Ammon's horn (tissue), 1 donor: ENCODE results near the gene PDE4D.

Source experiments
- DNase-seq: peaks from one replicate; pipeline ENCODE4 v3.0.0-alpha.2; 2016; ENCODE audit warnings: low spot score

The PDE4D gene

DNA sequence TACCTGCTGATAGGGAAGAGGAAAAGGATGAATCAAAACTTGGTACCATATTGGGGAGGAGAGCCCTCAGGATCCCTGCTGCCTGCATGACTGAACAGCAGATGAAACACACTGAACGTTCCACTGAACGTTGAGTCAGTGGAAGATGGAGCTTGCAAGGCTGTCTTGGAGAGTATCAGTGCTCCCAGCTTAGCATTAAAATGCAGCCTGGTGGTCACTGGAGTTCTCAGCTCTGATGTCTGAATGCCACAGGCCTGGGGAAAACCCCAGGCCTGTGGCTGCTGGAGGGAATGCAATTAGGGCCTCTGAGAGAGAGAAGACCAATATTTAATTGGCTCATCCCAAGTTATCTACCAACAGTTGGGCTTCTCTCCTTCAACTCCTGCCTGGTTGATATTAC is 54.5 kb downstream of the PDE4D start:
- no peak for DNase-seq

DNA sequence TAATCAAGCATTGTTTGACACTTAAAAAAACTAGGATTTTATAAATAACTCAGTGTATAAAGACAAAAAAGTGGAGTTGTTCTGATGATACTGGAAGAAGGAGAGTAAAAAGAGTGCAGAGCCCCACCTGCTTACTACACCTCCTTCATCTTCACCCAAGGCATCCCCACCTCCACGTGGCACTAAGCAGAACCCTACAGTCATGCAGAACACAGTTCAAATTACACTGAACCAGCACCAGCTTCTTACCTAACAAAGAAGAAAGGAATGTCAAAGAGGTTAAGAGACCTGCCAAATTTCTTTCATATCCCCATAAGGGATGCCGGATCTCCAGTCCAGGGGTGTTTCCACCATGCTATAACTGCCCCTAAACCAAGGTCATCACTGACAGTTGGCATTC is 55.5 kb downstream of the PDE4D start:
- DNase-seq = no peak

DNA sequence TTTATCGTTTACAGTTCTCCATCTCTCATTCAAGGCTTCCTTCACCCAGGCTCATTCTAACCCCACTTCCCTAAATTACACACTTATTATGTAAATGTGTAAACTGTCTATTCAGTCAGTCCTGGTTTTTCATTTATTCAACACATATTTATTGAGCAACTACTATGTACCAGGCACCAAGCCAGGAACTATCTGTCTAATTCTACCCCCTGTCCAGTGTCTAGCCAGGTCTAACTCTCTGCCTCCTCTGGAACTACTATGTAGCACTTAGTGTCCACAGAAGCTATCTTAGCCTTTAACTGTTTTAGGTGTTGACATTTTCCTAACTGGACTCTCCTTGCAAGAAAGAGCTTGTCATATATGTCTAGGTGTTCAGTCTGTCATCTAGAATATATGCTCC is 56.5 kb downstream of the PDE4D start:
- DNase-seq = no peak

DNA sequence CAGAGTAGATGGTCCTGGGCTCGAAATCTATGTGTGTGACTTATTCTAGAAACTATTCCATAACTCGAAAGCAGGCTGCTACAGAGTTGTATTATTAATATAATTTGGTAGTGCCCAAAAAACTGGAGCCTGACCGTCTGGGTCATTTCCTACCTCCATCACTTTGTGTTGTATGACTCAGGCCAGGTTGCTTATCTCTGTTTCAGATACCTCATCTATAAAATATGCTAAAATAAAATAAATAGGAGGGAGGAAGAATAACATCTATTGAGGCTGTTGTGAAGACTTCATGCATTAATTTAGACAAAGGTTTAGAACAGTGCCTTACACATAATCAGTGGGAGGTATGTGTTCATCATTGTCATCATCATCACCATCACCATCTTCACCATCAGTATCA is 57.7 kb downstream of the PDE4D start:
- no peak for DNase-seq

DNA sequence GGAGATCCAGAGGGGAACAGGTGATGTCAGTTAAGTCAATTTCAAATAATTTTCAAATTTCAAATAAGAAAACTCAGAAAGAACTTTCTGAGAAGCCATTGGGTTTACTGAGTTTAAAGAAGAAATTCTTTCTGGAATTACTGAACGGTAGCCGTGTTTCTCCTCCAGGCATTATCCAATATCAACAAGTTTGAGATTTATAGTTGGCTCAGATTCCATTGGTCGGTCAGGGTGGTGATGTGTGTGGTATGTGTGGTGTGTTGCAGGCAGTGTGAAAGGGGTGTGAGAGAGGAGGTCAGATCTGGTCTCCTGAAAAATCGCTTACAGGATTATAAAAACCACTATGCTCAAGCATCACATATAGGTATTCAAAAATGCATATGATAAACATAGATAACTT is 60.1 kb downstream of the PDE4D start:
- no peak for DNase-seq

DNA sequence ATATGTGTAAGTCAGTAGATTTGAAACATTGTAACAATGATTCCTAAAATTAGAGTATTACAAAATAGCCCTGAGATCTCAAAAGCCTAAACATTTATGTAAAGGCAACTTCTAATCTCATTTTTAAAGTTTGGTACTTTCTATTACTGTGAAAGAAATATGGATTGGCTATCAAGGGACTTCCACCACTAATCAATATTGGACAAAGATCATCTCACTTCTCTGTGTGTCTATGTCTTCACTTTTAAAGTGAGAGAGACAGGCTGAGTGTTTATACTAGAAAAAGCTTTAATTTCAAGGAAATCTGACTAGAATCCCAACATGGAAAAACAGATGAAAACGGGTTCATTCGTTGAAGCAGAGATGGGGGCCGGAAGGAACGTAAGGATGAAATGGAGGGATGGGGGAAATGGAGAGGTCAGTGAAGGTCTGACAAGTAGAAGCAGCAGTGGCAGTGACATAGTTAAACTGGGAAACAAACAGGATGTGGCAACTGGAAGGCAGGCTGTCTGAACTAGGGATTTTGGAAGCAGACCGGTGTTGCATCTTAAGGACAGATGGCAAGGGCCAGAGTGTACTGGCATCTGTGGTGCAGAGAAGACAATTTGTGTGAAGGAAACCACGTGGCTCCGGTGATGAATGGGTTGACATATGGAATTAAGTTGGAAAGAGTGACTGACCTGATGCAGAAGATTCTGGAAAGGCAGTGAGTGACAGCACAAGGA is 60.8 kb downstream of the PDE4D start:
- DNase-seq = no peak

DNA sequence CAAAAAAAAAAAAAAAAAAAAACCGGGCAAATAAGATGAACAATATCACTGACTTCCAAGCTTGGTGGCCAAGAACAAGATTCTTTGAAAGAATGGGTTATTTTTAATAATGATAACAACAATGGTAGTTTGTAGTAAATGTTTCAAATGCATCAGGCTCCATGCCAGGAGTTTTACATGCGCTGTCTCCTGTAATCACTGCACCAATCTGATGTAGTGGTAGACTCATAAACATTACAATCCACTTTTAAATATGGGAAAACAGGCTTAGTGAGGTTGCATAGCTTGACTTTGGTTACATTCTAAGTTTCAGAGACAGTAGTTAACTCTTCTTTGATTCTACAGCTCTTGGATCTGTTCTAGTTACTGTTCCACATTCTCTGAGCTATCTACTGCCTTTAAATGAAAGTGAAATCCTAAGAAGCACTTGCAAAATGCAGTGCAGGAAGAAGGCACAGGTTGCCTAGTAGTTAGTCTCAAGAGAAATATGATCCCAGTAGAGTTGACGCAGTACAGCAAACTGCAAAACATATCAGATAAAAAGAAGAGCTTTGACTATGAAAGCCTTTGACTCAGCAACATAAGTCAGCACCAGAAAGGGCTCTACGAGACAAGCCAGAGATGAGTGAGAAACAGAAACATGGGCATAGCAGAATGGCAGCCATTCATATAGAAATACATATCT is 62.1 kb downstream of the PDE4D start:
- DNase-seq = no peak

DNA sequence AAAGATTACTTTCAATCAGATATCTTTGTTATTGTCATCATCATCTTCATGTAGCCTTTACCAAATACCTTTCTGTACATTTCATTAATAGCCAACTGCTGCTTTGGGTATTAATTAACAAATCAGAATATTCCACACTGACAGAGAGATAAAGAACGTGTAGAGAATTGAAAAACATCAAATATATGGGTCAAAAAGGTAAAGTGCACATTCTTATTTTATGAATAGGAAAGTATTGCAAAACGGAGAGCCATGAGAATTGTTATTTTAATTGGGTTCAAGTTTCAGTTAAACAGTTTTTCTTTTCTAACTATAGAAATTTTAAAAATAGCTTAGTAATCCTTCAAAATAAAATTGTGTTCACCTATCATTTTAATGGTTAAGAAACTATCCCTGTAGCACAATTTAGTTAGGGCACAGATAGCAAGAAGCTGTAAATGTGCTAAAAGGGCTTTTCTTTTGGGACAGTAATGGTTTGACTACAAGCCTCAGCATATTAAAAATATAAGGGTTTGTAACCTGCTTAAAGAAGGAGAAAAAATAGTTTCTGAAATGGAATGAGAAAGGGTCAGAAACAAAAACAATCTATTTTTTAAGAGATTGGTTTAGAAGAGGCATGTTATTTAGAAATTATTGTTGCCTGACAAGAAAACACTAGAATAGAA is 62.9 kb downstream of the PDE4D start:
- DNase-seq = no peak

DNA sequence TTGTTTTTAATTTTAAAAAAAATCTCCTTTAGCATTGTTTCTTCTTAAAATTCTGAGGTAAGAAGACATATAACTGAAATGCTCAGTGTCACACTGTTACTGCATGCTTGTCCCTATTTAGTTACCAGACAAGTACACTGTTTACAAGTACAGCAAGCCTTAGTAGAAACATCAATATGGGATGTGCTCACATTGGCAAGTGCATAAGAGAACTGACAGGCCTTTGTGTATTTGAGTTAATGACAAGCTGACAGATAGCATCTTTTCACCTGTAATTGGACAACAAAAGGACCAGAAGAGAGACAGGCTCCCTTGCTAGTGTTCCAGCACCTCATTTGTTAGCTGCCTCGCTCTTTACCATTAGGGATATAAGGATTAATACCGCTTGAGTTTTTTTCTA is 63.6 kb downstream of the PDE4D start:
- DNase-seq = no peak

DNA sequence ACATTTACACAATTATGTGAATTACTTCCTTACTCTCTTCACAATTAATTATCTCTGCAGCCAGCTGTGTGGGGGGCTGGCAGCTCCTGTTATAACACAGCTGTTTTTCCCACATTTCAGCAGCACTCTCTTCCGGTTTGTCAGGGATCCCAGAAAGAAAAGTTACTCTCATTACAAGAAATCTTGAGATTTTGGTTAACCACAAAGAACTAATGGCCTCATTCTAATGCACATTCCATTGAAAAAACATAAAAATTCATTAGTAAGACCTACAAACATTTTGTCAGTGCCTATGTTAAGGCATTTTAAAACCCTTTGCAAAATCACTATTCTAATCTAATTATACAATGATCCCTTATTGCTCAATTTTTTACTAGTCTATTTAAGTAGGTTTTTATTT is 64.1 kb downstream of the PDE4D start:
- DNase-seq = no peak

DNA sequence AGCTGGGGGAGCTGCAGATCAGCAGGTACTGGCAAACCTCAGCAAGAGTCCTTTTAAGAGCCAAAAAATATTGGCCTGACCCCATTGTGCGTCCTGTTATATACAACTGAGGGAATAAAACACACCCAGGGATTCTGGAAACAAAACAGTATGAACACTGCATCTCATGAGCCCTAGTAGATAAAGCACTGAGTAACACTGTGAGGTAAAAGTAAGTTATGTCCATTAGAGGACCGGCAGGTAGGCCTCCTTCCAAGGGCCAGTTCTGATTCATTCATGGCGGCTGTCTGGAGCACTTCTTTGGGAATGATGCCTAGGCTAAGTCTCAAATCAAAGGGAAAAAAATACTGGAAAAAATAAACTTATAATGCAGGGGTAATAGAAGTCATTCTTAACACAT is 64.9 kb downstream of the PDE4D start:
- DNase-seq = no peak

DNA sequence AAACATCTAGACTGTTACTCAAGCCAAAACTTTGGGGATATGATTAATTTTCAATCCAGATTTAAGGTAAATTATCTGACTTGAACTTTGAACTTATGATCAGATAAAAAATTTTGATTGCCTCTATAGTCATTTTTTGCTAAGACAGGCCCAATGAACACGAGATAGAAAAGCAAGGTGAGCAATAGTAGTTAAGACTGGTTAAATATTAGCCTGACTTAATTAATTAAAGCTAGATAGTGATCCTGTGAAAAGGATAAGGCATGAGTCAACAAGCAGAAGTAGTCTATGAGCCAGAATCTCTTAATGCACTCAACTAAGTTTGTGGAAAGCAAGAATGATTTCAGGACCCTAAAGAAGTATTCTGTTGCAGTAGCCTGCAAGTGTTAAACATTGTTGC is 66.5 kb downstream of the PDE4D start:
- no peak for DNase-seq

DNA sequence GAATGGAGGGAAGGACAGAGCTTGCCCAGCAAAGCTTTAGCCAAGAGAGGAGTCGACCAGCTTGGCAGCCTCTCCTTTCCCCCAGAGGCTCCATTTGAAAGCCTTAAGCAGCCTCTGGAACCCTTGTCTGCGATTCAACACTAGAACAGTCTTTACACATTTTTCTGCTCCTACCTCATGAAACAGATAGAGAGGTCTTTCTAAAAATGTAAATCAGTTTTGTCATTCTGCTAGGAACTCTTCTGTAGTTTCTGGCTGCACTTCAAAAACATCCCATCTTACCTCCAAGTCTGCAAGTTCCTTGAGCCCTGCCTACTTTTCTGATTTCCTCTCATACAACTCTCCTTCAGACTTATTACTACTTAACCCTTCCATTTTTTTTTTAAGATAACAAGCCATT is 70.1 kb downstream of the PDE4D start:
- no peak for DNase-seq

DNA sequence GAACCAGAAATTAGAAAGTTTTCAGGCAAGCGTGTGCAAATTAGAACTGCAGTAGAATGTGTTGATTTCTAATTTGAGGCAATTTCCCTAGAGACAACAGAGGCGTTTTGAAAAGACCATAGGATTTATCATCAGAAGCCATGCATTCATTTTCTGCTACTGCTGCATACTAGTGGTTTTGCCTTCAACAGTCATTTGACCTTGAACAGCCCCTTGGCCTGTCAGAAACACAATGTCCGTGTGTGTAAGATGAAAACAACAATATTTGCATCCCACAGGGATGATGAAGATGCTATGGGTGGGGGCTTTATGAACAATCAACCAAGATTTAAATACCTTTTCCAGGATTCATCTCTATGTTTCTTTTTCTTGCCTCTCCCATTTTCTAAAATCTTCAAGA is 73.7 kb downstream of the PDE4D start:
- no peak for DNase-seq

DNA sequence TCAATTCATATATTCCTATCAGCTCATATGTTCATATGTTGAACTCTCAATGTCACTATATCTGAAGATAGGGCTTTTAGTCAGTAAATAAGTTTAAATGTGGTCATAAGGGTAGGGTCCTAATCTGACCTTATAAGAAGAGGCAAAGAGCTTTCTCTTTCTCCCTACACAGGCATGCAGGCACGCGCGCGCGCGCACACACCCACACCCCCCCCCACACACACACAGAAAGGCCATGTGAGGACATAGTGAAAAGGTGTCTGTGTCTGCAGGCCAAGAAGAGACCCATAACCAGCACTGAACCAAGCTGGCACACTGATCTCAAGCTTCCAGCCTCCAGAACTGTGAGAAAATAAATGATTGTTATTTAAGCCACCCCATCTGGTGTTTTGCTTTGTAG is 76.0 kb downstream of the PDE4D start:
- DNase-seq = no peak

DNA sequence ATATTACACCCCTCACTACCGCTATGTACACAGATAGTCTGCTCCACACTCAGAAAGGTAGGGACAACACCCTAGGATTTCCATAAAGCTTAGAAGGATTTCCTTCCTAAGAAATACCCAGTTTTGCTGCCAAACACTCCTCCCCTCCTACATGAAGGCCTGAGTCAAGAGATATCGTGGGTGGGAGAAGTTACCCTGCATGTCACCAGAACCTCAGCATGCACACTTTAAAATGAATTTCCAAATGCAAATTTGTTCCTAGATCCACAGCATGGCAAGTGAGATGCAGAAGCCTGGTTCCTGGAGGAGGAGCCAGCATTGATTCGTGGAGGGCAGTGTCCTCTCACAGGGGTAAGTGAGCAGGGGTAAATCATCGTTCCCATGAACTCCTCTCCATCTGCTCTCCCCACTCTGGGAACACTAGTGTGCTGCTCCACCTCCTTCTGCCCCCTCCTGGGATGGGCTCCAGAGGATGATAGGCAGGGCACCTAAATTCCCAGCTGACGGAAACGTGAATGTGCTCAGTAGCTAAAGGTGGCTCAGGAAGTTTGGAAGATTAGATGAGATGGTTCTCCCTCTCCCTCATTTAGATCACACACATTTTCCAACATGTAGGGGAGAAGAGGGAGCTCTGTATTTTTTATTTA is 76.7 kb downstream of the PDE4D start:
- no peak for DNase-seq

DNA sequence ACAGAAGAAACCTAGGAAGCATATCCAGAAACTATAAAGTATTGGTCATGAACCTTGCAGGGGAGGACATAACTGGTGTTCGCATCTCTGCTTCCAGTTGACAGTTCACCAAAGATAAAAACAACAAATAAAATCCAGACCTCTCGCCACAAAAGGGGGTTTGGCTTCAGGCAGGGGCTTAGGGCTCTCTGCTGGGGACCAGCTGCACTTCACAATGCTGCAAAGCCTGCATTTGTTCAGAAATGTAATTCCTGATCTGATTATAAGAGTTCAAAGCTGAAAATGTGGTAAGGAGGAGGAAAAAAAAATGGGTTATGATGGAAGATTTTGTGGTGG is 79.0 kb downstream of the PDE4D start:
- no peak for DNase-seq

DNA sequence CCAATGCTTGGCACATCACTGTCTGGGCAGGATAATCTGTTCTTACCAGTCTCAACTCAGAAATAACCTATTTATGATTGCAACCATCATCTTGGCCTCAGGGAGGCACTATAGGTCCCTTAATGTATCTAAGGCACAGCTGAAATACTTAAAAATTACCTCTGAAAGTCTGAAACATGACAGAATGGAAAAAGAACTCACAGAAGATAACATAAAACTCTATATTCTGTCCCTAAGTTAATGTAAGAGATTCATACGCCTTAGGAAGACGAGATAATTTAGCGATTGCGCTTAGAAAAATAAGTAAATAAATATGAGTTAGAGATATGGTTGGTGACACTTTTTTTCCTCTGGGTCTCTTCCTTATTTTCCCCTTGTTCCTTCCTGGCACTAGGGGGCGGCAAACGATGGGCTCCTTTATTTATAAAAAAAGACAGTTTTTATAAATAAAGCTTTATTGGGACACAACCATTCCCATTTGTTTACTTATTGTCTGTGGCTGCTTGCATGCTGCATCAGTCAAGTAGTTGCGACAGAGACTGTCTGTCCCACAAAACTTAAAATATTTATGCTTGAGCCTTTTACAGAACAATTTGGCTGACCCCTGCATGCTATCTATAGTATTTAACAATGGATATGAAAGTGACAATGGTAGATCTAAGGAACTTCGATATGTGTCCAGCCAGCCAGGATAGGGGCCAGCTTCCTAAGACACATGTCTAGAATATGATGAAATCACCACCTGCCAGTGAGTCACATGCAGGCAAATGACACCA is 79.6 kb downstream of the PDE4D start:
- DNase-seq = peak; percentile 44

DNA sequence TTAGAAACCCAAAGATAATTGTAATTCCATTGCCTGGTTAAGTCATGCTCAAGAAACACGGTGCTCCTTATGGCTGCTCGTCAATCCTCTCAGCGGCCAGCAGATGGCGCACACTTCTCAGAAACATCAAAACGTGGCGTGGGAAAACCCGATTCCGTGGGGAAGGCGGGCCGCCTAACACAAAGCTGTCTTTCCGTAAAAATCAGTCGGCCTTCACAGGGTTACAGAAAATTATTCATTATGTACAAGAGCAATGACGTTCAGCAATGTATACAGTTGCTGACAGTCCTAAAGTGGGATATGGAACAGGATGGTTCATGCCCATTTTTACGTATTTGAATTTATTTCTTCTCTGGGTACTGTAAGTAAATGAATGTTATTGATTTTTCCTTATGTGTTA is 83.5 kb downstream of the PDE4D start:
- DNase-seq = peak; percentile 92

DNA sequence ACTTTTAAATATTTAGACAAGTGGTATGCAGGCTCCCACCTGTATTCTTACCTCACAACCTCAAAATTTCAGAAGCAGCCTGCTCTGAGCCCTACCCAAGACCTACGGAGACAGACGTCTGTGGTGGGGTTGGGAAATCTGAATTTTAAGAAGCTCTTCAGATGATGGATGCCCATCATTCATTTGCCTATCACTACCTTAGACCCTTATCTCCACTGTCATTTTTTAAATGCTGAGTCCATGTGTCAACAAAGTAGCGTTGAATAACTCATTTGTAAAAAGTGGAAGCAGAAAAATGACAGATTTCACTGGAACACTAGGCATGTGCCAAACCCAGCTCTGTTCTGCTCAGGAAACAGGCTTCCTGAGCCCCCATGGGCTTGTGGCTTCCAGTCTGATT is 85.7 kb downstream of the PDE4D start:
- no peak for DNase-seq

DNA sequence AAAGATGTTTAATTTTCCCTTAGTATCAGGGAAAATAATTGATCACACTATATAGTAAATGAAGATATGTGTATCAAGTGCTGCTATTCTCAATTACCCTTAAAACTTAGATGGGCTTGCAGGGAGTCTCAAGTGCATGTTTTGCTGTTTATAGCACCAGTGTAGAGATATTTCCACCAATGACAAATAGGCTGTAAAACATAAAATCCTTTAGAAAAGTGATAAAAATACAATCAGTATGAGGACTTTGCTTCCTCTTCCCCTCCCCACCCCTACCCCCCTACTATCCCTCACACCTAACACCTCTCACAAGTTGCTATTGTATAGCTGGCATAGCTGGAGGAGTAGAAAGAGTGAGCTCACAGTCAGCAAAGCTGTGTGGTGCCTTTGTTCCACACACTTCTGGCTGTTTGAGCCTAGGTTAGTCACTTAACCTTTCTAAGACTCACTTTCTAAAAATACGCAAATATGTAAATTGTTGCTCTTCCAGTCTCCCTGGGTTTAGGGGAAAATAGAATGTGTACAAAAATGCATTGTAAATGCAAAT is 93.1 kb downstream of the PDE4D start:
- no peak for DNase-seq
